ENCODE measurements around the gene EGF.

DNA sequence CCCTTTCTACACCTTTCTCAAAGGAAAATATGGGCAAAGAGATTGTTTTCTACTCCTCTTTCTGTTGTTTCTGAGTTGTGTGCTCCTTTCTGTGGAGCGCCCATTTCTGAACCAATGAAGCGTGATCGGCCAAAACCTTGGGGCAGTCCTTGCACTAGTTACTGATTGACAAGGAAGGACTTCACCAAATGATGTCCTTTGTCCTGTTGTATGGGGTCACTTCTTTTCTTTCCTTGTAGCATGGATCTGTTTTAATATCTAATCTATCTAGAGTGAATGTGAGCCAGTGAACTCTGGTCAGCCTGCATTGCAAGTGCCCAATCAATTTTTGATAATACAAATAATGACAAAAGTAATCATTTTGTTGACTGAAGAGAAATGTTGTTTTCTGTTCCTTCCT, 94.5 kb downstream of the EGF start:
- TF ChIP-seq SNAI2 (CRISPR knock-in tag; IDR thresholded peaks at IDR 0.05) (no peak), RARB (CRISPR knock-in tag; IDR thresholded peaks at IDR 0.05) (no peak), ESRRG (CRISPR knock-in tag; IDR thresholded peaks at IDR 0.05) (no peak), BACH2 (CRISPR knock-in tag; IDR thresholded peaks at IDR 0.05; ENCODE audit: borderline replicate concordance) (no peak), CSDC2 (CRISPR knock-in tag; IDR thresholded peaks at IDR 0.05) (no peak)
- TF ChIP-seq, protein P1, sequence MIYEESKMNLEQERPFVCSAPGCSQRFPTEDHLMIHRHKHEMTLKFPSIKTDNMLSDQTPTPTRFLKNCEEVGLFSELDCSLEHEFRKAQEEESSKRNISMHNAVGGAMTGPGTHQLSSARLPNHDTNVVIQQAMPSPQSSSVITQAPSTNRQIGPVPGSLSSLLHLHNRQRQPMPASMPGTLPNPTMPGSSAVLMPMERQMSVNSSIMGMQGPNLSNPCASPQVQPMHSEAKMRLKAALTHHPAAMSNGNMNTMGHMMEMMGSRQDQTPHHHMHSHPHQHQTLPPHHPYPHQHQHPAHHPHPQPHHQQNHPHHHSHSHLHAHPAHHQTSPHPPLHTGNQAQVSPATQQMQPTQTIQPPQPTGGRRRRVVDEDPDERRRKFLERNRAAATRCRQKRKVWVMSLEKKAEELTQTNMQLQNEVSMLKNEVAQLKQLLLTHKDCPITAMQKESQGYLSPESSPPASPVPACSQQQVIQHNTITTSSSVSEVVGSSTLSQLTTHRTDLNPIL (CRISPR knock-in tag; IDR thresholded peaks at IDR 0.05; ENCODE audit: low read depth), result no peak
- TF ChIP-seq, protein P2, sequence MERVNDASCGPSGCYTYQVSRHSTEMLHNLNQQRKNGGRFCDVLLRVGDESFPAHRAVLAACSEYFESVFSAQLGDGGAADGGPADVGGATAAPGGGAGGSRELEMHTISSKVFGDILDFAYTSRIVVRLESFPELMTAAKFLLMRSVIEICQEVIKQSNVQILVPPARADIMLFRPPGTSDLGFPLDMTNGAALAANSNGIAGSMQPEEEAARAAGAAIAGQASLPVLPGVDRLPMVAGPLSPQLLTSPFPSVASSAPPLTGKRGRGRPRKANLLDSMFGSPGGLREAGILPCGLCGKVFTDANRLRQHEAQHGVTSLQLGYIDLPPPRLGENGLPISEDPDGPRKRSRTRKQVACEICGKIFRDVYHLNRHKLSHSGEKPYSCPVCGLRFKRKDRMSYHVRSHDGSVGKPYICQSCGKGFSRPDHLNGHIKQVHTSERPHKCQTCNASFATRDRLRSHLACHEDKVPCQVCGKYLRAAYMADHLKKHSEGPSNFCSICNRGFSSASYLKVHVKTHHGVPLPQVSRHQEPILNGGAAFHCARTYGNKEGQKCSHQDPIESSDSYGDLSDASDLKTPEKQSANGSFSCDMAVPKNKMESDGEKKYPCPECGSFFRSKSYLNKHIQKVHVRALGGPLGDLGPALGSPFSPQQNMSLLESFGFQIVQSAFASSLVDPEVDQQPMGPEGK (CRISPR knock-in tag; IDR thresholded peaks at IDR 0.05; ENCODE audit: borderline replicate concordance), result no peak
- TF ChIP-seq, protein P3, sequence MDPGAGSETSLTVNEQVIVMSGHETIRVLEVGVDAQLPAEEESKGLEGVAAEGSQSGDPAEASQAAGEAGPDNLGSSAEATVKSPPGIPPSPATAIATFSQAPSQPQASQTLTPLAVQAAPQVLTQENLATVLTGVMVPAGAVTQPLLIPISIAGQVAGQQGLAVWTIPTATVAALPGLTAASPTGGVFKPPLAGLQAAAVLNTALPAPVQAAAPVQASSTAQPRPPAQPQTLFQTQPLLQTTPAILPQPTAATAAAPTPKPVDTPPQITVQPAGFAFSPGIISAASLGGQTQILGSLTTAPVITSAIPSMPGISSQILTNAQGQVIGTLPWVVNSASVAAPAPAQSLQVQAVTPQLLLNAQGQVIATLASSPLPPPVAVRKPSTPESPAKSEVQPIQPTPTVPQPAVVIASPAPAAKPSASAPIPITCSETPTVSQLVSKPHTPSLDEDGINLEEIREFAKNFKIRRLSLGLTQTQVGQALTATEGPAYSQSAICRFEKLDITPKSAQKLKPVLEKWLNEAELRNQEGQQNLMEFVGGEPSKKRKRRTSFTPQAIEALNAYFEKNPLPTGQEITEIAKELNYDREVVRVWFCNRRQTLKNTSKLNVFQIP (CRISPR knock-in tag; IDR thresholded peaks at IDR 0.05; ENCODE audit: borderline replicate concordance, low read depth), result no peak

Data from SK-N-SH treated with all-trans-retinoic acid at 6 μM for 48 hours (cell line).